Testis (tissue), 2 donors: ENCODE results near the gene PLPPR4.

Experiments
- POLR2A ChIP-seq: fragments of 450-650 bp; IDR thresholded peaks from one replicate; pipeline ENCODE4 v1.6.1; 2017; ENCODE audit warnings: antibody characterized with exemption, mild to moderate bottlenecking, moderate library complexity
- TF ChIP-seq, protein P1 (sequence below), 3 experiments: fragments of 450-650 bp in 2 of 3; fragments of 200-600 bp in 1 of 3; sonication (generic) in 1 of 3; IDR thresholded peaks; one replicate each; pipeline ENCODE4 v1.5.1; 2016 to 2019; ENCODE audit warnings: antibody characterized with exemption in 3 of 3, mild to moderate bottlenecking in 2 of 3, moderate library complexity in 1 of 3

DNA sequence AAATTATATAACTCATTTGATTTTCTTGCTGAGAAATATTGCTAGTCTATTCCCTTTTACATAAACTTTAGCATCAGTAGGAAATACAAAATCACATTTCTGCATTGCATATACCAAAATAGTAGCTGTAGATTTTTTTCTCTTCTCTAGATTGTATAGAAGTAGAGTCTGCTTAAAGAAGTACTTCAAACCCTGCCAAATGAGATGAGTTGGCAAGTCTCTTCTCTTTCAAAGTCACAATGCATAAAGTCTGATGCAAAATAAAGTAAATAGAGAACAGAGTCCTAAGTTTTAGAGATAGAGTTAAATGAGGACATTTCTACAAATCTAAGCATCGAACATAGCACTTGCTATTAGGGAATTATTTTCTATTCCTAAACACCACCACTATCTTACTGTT, 6.4 kb downstream of the PLPPR4 start:
- no peak for TF ChIP-seq POLR2A
- TF ChIP-seq, protein P1, sequence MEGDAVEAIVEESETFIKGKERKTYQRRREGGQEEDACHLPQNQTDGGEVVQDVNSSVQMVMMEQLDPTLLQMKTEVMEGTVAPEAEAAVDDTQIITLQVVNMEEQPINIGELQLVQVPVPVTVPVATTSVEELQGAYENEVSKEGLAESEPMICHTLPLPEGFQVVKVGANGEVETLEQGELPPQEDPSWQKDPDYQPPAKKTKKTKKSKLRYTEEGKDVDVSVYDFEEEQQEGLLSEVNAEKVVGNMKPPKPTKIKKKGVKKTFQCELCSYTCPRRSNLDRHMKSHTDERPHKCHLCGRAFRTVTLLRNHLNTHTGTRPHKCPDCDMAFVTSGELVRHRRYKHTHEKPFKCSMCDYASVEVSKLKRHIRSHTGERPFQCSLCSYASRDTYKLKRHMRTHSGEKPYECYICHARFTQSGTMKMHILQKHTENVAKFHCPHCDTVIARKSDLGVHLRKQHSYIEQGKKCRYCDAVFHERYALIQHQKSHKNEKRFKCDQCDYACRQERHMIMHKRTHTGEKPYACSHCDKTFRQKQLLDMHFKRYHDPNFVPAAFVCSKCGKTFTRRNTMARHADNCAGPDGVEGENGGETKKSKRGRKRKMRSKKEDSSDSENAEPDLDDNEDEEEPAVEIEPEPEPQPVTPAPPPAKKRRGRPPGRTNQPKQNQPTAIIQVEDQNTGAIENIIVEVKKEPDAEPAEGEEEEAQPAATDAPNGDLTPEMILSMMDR (IDR thresholded peaks at IDR 0.05), result no peak
